H1 (cell line): Measurements from ENCODE around the gene GRAMD2A. TPM values are rescaled to one million over a fixed set of nuclear protein-coding genes. Genes with fewer than 3 reads are reported as not detected.

Experiments used
- CTCF ChIA-PET: fragments of 300-600 bp; sonication (Branson Sonifier 250); formaldehyde crosslinking; loops from one replicate; lab custom pipeline; 2021; ENCODE audit not compliant: partially characterized antibody; lab: Charles Lee
- POLR2A ChIA-PET: fragments of 300-600 bp; sonication (Branson Sonifier 250); formaldehyde crosslinking; loops from one replicate; lab custom pipeline; 2021; ENCODE audit warnings: inconsistent platforms; ENCODE audit not compliant: partially characterized antibody; lab: Charles Lee
- DNase-seq, 2 experiments: peaks; one replicate each; pipeline versions ENCODE4 v3.0.0 to v3.0.0-alpha.2; 2010 to 2022; ENCODE audit warnings: low spot score in 2 of 2, low read depth in 1 of 2, mixed read lengths in 1 of 2
- FAIRE-seq: peaks from 2 replicates; lab custom pipeline; 2011; peaks lifted over from hg19 to GRCh38; lab: Jason Lieb, UNC
- H2AFZ ChIP-seq: 2 replicates; pipeline ENCODE4 v1.8.1; 2012; ENCODE audit warnings: low read length, inconsistent platforms
- H2AK5ac ChIP-seq: 2 replicates; pipeline ENCODE4 v1.6.1; 2013; ENCODE audit warnings: low read depth, low read length
- H2BK120ac ChIP-seq: replicated peaks from 2 replicates; pipeline ENCODE3; 2013; ENCODE audit warnings: low read depth, low read length, inconsistent platforms
- H2BK12ac ChIP-seq: 2 replicates; pipeline ENCODE4 v1.6.1; 2013; ENCODE audit warnings: low read depth, low read length
- H2BK15ac ChIP-seq: 2 replicates; pipeline ENCODE4 v1.6.1; 2013; ENCODE audit warnings: low read length
- H2BK20ac ChIP-seq: 2 replicates; pipeline ENCODE4 v1.6.1; 2013; ENCODE audit warnings: low read length
- H2BK5ac ChIP-seq: 2 replicates; pipeline ENCODE4 v1.6.1; 2013; ENCODE audit warnings: low read depth, low read length
- H3K14ac ChIP-seq: 2 replicates; pipeline ENCODE4 v1.6.1; 2013; ENCODE audit warnings: inconsistent platforms; ENCODE audit not compliant: insufficient read length
- H3K18ac ChIP-seq: 2 replicates; pipeline ENCODE4 v1.6.1; 2013; ENCODE audit warnings: low read length; ENCODE audit errors: extremely low read depth
- H3K23ac ChIP-seq: 2 replicates; pipeline ENCODE4 v1.6.1; 2013; ENCODE audit warnings: inconsistent platforms; ENCODE audit not compliant: insufficient read length
- H3K23me2 ChIP-seq: 2 replicates; pipeline ENCODE4 v1.6.1; 2013; ENCODE audit warnings: low read depth, low read length
- H3K27ac ChIP-seq: 2 replicates; pipeline ENCODE4 v1.6.1; 2011; ENCODE audit warnings: low read depth, low read length, inconsistent platforms
- H3K27me3 ChIP-seq, 4 experiments: replicated peaks in 1 of 4; 1 replicate in 1 of 4; 2 replicates in 3 of 4; pipeline versions ENCODE4 v1.6.1 to v1.8.1; 2011 to 2013; ENCODE audit warnings: low read length in 3 of 4, mild to moderate bottlenecking in 3 of 4, inconsistent platforms in 2 of 4, mixed read lengths in 2 of 4, moderate library complexity in 1 of 4; ENCODE audit not compliant: control insufficient read depth in 3 of 4, insufficient read depth in 3 of 4; ENCODE audit errors: extremely low read depth in 1 of 4
- H3K36me3 ChIP-seq, 4 experiments: 2 replicates each; pipeline versions ENCODE4 v1.6.1 to v1.8.1; 2011 to 2013; ENCODE audit warnings: mild to moderate bottlenecking in 4 of 4, low read length in 3 of 4, moderate library complexity in 2 of 4, control low read depth in 1 of 4, inconsistent platforms in 1 of 4; ENCODE audit not compliant: insufficient read depth in 4 of 4, control insufficient read depth in 2 of 4
- H3K4ac ChIP-seq: replicated peaks from 2 replicates; pipeline ENCODE3; 2013; ENCODE audit warnings: low read length, low read depth, mixed read lengths, inconsistent platforms; ENCODE audit not compliant: insufficient read length
- H3K4me1 ChIP-seq, 4 experiments: replicated peaks in 1 of 4; 1 replicate in 1 of 4; 2 replicates in 3 of 4; pipeline versions ENCODE4 v1.6.1 to v1.8.1; 2011 to 2013; ENCODE audit warnings: low read length in 3 of 4, inconsistent platforms in 2 of 4, mixed read lengths in 1 of 4; ENCODE audit not compliant: insufficient read depth in 4 of 4, control insufficient read depth in 3 of 4
- H3K4me2 ChIP-seq, 2 experiments: 2 replicates each; pipeline versions ENCODE4 v1.6.1 to v1.8.1; 2011 to 2013; ENCODE audit warnings: low read depth in 2 of 2, low read length in 2 of 2, control low read depth in 1 of 2, inconsistent platforms in 1 of 2, mild to moderate bottlenecking in 1 of 2; ENCODE audit not compliant: insufficient read depth in 1 of 2
- H3K4me3 ChIP-seq, 4 experiments: fragments of 200-600, 300-600 bp in 1 of 4; sonication (generic), shearing (Covaris generic), sonication (Bioruptor Twin) in 1 of 4; 2 replicates each; pipeline versions ENCODE4 v1.5.1 to v1.8.1; 2011 to 2016; ENCODE audit warnings: low read length in 4 of 4, low read depth in 3 of 4, control low read depth in 2 of 4, inconsistent platforms in 2 of 4, mild to moderate bottlenecking in 2 of 4, mixed read lengths in 1 of 4, moderate library complexity in 1 of 4; ENCODE audit not compliant: insufficient read depth in 2 of 4; ENCODE audit errors: extremely low read depth in 1 of 4
- H3K56ac ChIP-seq: replicated peaks from 2 replicates; pipeline ENCODE3; 2013; ENCODE audit warnings: low read depth, mild to moderate bottlenecking, mixed read lengths, low read length, inconsistent platforms; ENCODE audit not compliant: insufficient read length
- H3K79me1 ChIP-seq: 2 replicates; pipeline ENCODE4 v1.6.1; 2013; ENCODE audit warnings: low read depth, low read length, control low read depth
- H3K79me2 ChIP-seq, 2 experiments: 2 replicates each; pipeline versions ENCODE4 v1.6.1 to v1.8.1; 2012 to 2013; ENCODE audit warnings: low read length in 2 of 2, mild to moderate bottlenecking in 2 of 2, inconsistent platforms in 1 of 2; ENCODE audit not compliant: insufficient read depth in 2 of 2, control insufficient read depth in 1 of 2
- H3K9ac ChIP-seq, 4 experiments: replicated peaks in 1 of 4; 1 replicate in 1 of 4; 2 replicates in 3 of 4; pipeline versions ENCODE4 v1.6.1 to v1.8.1; 2011 to 2013; ENCODE audit warnings: low read depth in 3 of 4, low read length in 3 of 4, control low read depth in 2 of 4, mild to moderate bottlenecking in 2 of 4, moderate library complexity in 2 of 4, inconsistent platforms in 1 of 4; ENCODE audit errors: extremely low read depth in 1 of 4
- H3K9me3 ChIP-seq, 2 experiments: 2 replicates each; pipeline versions ENCODE4 v1.6.1 to v1.8.1; 2012 to 2013; ENCODE audit warnings: mild to moderate bottlenecking in 2 of 2, moderate library complexity in 2 of 2, control low read depth in 1 of 2, inconsistent platforms in 1 of 2, low read depth in 1 of 2, low read length in 1 of 2, mixed read lengths in 1 of 2; ENCODE audit not compliant: insufficient read depth in 2 of 2
- H4K20me1 ChIP-seq, 2 experiments: replicated peaks in 1 of 2; 2 replicates each; pipeline versions ENCODE3 to v1.8.1; 2011 to 2013; ENCODE audit warnings: inconsistent platforms in 2 of 2, low read length in 2 of 2, mild to moderate bottlenecking in 1 of 2; ENCODE audit not compliant: insufficient read depth in 2 of 2, control insufficient read depth in 1 of 2
- H4K5ac ChIP-seq: 2 replicates; pipeline ENCODE4 v1.6.1; 2013; ENCODE audit warnings: low read length, low read depth, mixed read lengths, inconsistent platforms; ENCODE audit not compliant: insufficient read length
- H4K8ac ChIP-seq: 2 replicates; pipeline ENCODE4 v1.8.0; 2013; ENCODE audit warnings: mild to moderate bottlenecking, moderate library complexity, low read length, inconsistent platforms; ENCODE audit not compliant: insufficient read depth; ENCODE audit errors: extremely low read depth
- H4K91ac ChIP-seq: replicated peaks from 2 replicates; pipeline ENCODE3; 2013; ENCODE audit warnings: low read length, mixed read lengths, inconsistent platforms; ENCODE audit not compliant: insufficient read length
- ASH2L ChIP-seq: fragments of 200-600, 300-600 bp; sonication (generic); IDR thresholded peaks from one replicate; pipeline ENCODE4 v1.7.1; 2017; ENCODE audit warnings: low read length
- BCL11A ChIP-seq, 2 experiments: IDR thresholded peaks; one replicate each; pipeline ENCODE4 v1.6.1; 2011; ENCODE audit warnings: low read depth in 2 of 2, low read length in 2 of 2, mild to moderate bottlenecking in 2 of 2
- CHD2 ChIP-seq: IDR thresholded peaks from 2 replicates; pipeline ENCODE4 v1.6.1; 2012; ENCODE audit warnings: low read length, improper control_type of control experiment
- EGR1 ChIP-seq: IDR thresholded peaks from 2 replicates; pipeline ENCODE4 v1.6.1; 2011; ENCODE audit warnings: low read depth, low read length, borderline replicate concordance
- GTF2F1 ChIP-seq: IDR thresholded peaks from 2 replicates; pipeline ENCODE4 v1.6.1; 2012; ENCODE audit warnings: low read depth, low read length, improper control_type of control experiment, borderline replicate concordance
- HDAC2 ChIP-seq, 2 experiments: fragments of 300-600 bp in 1 of 2; sonication (generic) in 1 of 2; IDR thresholded peaks; 2 replicates each; pipeline ENCODE4 v1.6.1; 2011 to 2012; ENCODE audit warnings: low read depth in 2 of 2, low read length in 2 of 2, mild to moderate bottlenecking in 2 of 2, moderate library complexity in 2 of 2, borderline replicate concordance in 1 of 2, inconsistent platforms in 1 of 2
- KDM4A ChIP-seq: IDR thresholded peaks from one replicate; pipeline ENCODE4 v1.7.1; 2012; ENCODE audit warnings: low read depth, mild to moderate bottlenecking, moderate library complexity, low read length, inconsistent platforms; ENCODE audit not compliant: severe bottlenecking
- MAX ChIP-seq: IDR thresholded peaks from 2 replicates; pipeline ENCODE4 v1.6.1; 2012; ENCODE audit warnings: inconsistent platforms
- POLR2A ChIP-seq, 2 experiments: IDR thresholded peaks; 1 replicate in 1 of 2; 2 replicates in 1 of 2; pipeline ENCODE4 v1.6.1; 2011; ENCODE audit warnings: low read depth in 2 of 2, low read length in 2 of 2, mild to moderate bottlenecking in 2 of 2; ENCODE audit errors: control extremely low read depth in 1 of 2
- SIN3A ChIP-seq, 2 experiments: IDR thresholded peaks in 1 of 2; conservative IDR thresholded peaks in 1 of 2; 2 replicates each; pipeline ENCODE4 v1.6.1; 2011 to 2012; ENCODE audit warnings: low read length in 2 of 2, improper control_type of control experiment in 1 of 2, low read depth in 1 of 2, mild to moderate bottlenecking in 1 of 2
- YY1 ChIP-seq: IDR thresholded peaks from 2 replicates; pipeline ENCODE4 v1.6.1; 2011; ENCODE audit warnings: low read depth, mild to moderate bottlenecking, low read length
- WGBS, 2 experiments: shearing (Covaris generic) in 1 of 2; methylation state at CpG; one replicate each; pipeline versions ENCODE4 v1.1.6 to v1.1.7; 2013 to 2015; ENCODE audit warnings: low lambda C conversion rate in 2 of 2, mixed read lengths in 2 of 2, inconsistent platforms in 1 of 2, low coverage in 1 of 2, missing lambda C conversion rate in 1 of 2; ENCODE audit not compliant: insufficient replicate concordance in 2 of 2, insufficient coverage in 1 of 2, insufficient read length in 1 of 2; ENCODE audit errors: extremely low coverage in 1 of 2, missing lambda C conversion rate in 1 of 2; 5-methylcytosine and 5-hydroxymethylcytosine counted together
- polyA plus RNA-seq, 7 experiments: library from polyadenylated mRNA; depleted of rRNA in 3 of 7; stranded (reverse) in 5 of 7; unstranded in 2 of 7; fragments of >200 nt in 5 of 7; fragments of 200-250 nt in 2 of 7; gene quantifications; 1 replicate in 5 of 7; 2 replicates in 1 of 7; 4 replicates in 1 of 7; pipeline versions ENCODE4 v1.2.1 to v1.2.3, GENCODE V29; 2011 to 2013; ENCODE audit warnings: missing spikeins in 2 of 7, mixed read lengths in 2 of 7
- total RNA-seq: library from RNA; stranded (reverse); fragmentation: NEBNext Ultra II Directional; extraction: Animal tissue kit (Norgen Biotek cat#: 25700); gene quantifications from 2 replicates; pipeline ENCODE4 v1.2.1, GENCODE V29; 2021

The GRAMD2A gene
- total and polyA plus RNA-seq, 2 of the 8 experiments (the other 6 are each of a cell fraction or from before 2014, with no cell fraction given), result 0.57 to 1.5 TPM

GRCh38 chr15:72117486-72118016 lies 80.0 kb downstream of the GRAMD2A start:
- no peak overlapping the region for H3K14ac ChIP-seq
- H3K4ac ChIP-seq, result no peak overlapping the region
- H3K79me2 ChIP-seq, result peaks cover 0 to 35% of the 10 kb centered on the region in 2 experiments; a peak in 2 of 4 replicates
- H3K18ac ChIP-seq, result no peak overlapping the region
- peaks cover 2 to 3% of the 10 kb centered on the region in 2 experiments for H4K20me1 ChIP-seq
- CTCF ChIA-PET, result interaction anchor here (1.5 kb wide), 1 partner anchor 16 kb away, joined by 3 read pairs; no protein-coding TSS in a partner anchor
- no peak overlapping the region for H3K27ac ChIP-seq
- peak overlapping the region; percentile 24 to 76 (median 44); a peak in 5 of 7 replicates for H3K9ac ChIP-seq
- TF ChIP-seq ASH2L (peak; percentile 68), GTF2F1 (no peak), EGR1 (no peak), KDM4A (peak; percentile 93), SIN3A (conservative IDR thresholded peaks at IDR 0.05 in 1 of 2, IDR thresholded peaks at IDR 0.05 in 1 of 2; ENCODE audit: low read depth in 1 of 2, low read length in 2 of 2) (peak in 1 of 2 experiments; percentile 41; a peak in 1 of 4 replicates), MAX (peak; percentile 73), POLR2A (IDR thresholded peaks at IDR 0.05; ENCODE audit: control extremely low read depth in 1 of 2, low read depth in 2 of 2, low read length in 2 of 2) (peak in 1 of 2 experiments; percentile 18; a peak in 1 of 3 replicates), CHD2 (no peak), BCL11A (IDR thresholded peaks at IDR 0.05; ENCODE audit: low read depth in 2 of 2, low read length in 2 of 2) (no peak), HDAC2 (IDR thresholded peaks at IDR 0.05; ENCODE audit: borderline replicate concordance in 1 of 2, low read depth in 2 of 2, low read length in 2 of 2) (0 out of 4 replicates have a peak, but pooled peaks of 1 of the 2 experiments have one; percentile 15), YY1 (no peak)
- TF ChIP-seq, all 59 proteins: peak for 6
- Histone ChIP-seq H2BK12ac (no peak overlapping the region), H4K8ac (peak overlapping the region; percentile 96; the same call in 1 of the 2 replicates), H3K23ac (no peak overlapping the region), H2BK120ac (no peak overlapping the region), H3K79me1 (peaks cover 3% of the 10 kb centered on the region; the same call in 1 of the 2 replicates), H2BK20ac (no peak overlapping the region), H2AFZ (peak overlapping the region; percentile 72; the same call in 1 of the 2 replicates), H3K4me3 (peak overlapping the region; percentile 80 to 86 (median 84)), H4K5ac (peak overlapping the region; percentile 40), H4K91ac (no peak overlapping the region), H2AK5ac (no peak overlapping the region), H3K9me3 (no peaks in the 10 kb centered on the region), H3K36me3 (no peaks in the 10 kb centered on the region), H3K23me2 (peaks cover 11% of the 10 kb centered on the region), H3K4me2 (peak overlapping the region; percentile 79 to 93), H2BK5ac (peak overlapping the region; percentile 66; the same call in 1 of the 2 replicates), H3K27me3 (no peaks in the 10 kb centered on the region; a peak in 1 of 7 replicates), H3K56ac (no peak overlapping the region), H2BK15ac (no peak overlapping the region), H3K4me1 (peaks cover 0 to 3% (median 2%) of the 10 kb centered on the region in 4 experiments; a peak in 4 of 7 replicates)
- DNase-seq, result peak; percentile 25 to 87
- no peak for FAIRE-seq
- 2% methylated on average over 33 of the region's 59 CpGs; no CpG with 5 or more reads in 1 of the 2 experiments for WGBS, 2 experiments
- POLR2A ChIA-PET, result interaction anchor here (0.8 to 1.9 kb wide), 6 partner anchors 9 to 274 kb away, joined by 3 to 6 read pairs (median 4); partner anchors contain the start of gene GRAMD2A
